GM23338 (cell line): Measurements from ENCODE around the gene DNAJC7. TPM values are rescaled to one million over a fixed set of nuclear protein-coding genes. Genes with fewer than 3 reads are reported as not detected.

ENCODE experiments used
- ATAC-seq: fragments of 200-7000 bp; cut with Tn5 transposase; 3 replicates; pipeline ENCODE4 v1.9.1; 2020
- DNase-seq: peaks from one replicate; pipeline ENCODE4 v3.0.0-alpha.2; 2015; ENCODE audit warnings: low spot score
- H2AFZ ChIP-seq: fragments of 200-600 bp; sonication (generic); 2 replicates; pipeline ENCODE4 v1.8.0; 2016; ENCODE audit warnings: antibody characterized with exemption, mild to moderate bottlenecking, moderate library complexity
- H3F3A ChIP-seq: fragments of 200-600 bp; sonication (generic); replicated peaks from 2 replicates; pipeline ENCODE4 v1.8.0; 2017; ENCODE audit warnings: antibody characterized with exemption, mixed run types, low read depth
- H3K27ac ChIP-seq: fragments of 200-600 bp; sonication (generic); 2 replicates; pipeline ENCODE4 v1.6.1; 2016; ENCODE audit warnings: low read depth
- H3K27me3 ChIP-seq: fragments of 200-600 bp; sonication (generic); 2 replicates; pipeline ENCODE4 v1.8.0; 2016; ENCODE audit warnings: mild to moderate bottlenecking, mixed run types, moderate library complexity; ENCODE audit not compliant: insufficient read depth
- H3K36me3 ChIP-seq: fragments of 200-600 bp; sonication (generic); 2 replicates; pipeline ENCODE4 v1.8.0; 2016; ENCODE audit warnings: mild to moderate bottlenecking; ENCODE audit not compliant: insufficient read depth
- H3K4me1 ChIP-seq: fragments of 200-600 bp; sonication (generic); 2 replicates; pipeline ENCODE4 v1.8.0; 2016; ENCODE audit warnings: mild to moderate bottlenecking, moderate library complexity; ENCODE audit not compliant: insufficient read depth
- H3K4me2 ChIP-seq: fragments of 200-600 bp; sonication (generic); 2 replicates; pipeline ENCODE4 v1.7.1; 2017; ENCODE audit warnings: mixed run types
- H3K4me3 ChIP-seq: fragments of 200-600 bp; sonication (generic); 2 replicates; pipeline ENCODE4 v1.6.1; 2016; ENCODE audit warnings: mixed run types
- H3K79me2 ChIP-seq: fragments of 200-600 bp; sonication (generic); replicated peaks from 2 replicates; pipeline ENCODE4 v1.8.0; 2017; ENCODE audit warnings: mild to moderate bottlenecking; ENCODE audit not compliant: insufficient read depth
- H3K9me2 ChIP-seq: fragments of 200-600 bp; sonication (generic); 2 replicates; pipeline ENCODE4 v1.8.0; 2017; ENCODE audit not compliant: insufficient read depth
- H4K20me1 ChIP-seq: fragments of 200-600 bp; sonication (generic); replicated peaks from 2 replicates; pipeline ENCODE4 v1.8.0; 2017; ENCODE audit warnings: mild to moderate bottlenecking; ENCODE audit not compliant: insufficient read depth
- H3K27ac Mint-ChIP-seq: 2 replicates; pipeline ENCODE4 v1.8.0; 2020; ENCODE audit warnings: inconsistent platforms, mild to moderate bottlenecking, moderate library complexity, mixed read lengths
- H3K27me3 Mint-ChIP-seq: 3 replicates; pipeline ENCODE4 v1.8.0; 2022; ENCODE audit warnings: low read depth, mild to moderate bottlenecking, moderate library complexity, mixed read lengths, inconsistent platforms; ENCODE audit not compliant: insufficient read depth, poor library complexity
- H3K36me3 Mint-ChIP-seq: 3 replicates; pipeline ENCODE4 v1.8.0; 2021; ENCODE audit warnings: low read depth, mild to moderate bottlenecking, inconsistent platforms, moderate library complexity, mixed read lengths
- H3K4me1 Mint-ChIP-seq: 3 replicates; pipeline ENCODE4 v1.8.0; 2020; ENCODE audit warnings: mild to moderate bottlenecking, inconsistent platforms, mixed read lengths
- H3K4me3 Mint-ChIP-seq: 3 replicates; pipeline ENCODE4 v1.8.0; 2021; ENCODE audit warnings: moderate library complexity, mild to moderate bottlenecking, inconsistent platforms, mixed read lengths
- H3K9me3 Mint-ChIP-seq: 3 replicates; pipeline ENCODE4 v1.8.0; 2020; ENCODE audit warnings: moderate library complexity, mild to moderate bottlenecking, inconsistent platforms, mixed read lengths
- CREB1 ChIP-seq: fragments of 250-450 bp; sonication (Bioruptor Pico); IDR thresholded peaks from 2 replicates; pipeline ENCODE4 v1.5.0; 2020; ENCODE audit warnings: low read depth, mild to moderate bottlenecking, moderate library complexity
- EZH2 ChIP-seq: fragments of 200-600 bp; sonication (generic); IDR thresholded peaks from one replicate; pipeline ENCODE4 v1.8.0; 2017; ENCODE audit warnings: antibody characterized with exemption, mild to moderate bottlenecking, low read depth; ENCODE audit not compliant: unreplicated experiment
- EZH2phosphoT487 ChIP-seq: fragments of 200-600 bp; sonication (generic); IDR thresholded peaks from one replicate; pipeline ENCODE4 v1.8.1; 2018; ENCODE audit warnings: antibody characterized with exemption; ENCODE audit not compliant: unreplicated experiment
- JUNB ChIP-seq: IDR thresholded peaks from one replicate; pipeline ENCODE4 v1.6.1; 2016; ENCODE audit warnings: antibody characterized with exemption; ENCODE audit not compliant: unreplicated experiment
- NANOG ChIP-seq: IDR thresholded peaks from 2 replicates; pipeline ENCODE4 v1.6.1; 2016; ENCODE audit warnings: antibody characterized with exemption, borderline replicate concordance
- POLR2AphosphoS5 ChIP-seq: IDR thresholded peaks from 2 replicates; pipeline ENCODE4 v1.6.1; 2016; ENCODE audit warnings: antibody characterized with exemption, low read depth
- ZNF331 ChIP-seq: fragments of 250-450 bp; sonication (Bioruptor Pico); IDR thresholded peaks from 2 replicates; pipeline ENCODE4 v1.5.0; 2020; ENCODE audit warnings: low read depth, mild to moderate bottlenecking, moderate library complexity
- polyA plus RNA-seq: library from polyadenylated mRNA; unstranded; fragments of >200 nt; fragmentation: Nextera tagmentation; extraction: Ambion mirVana; gene quantifications from 2 replicates; pipeline ENCODE4 v1.2.1, GENCODE V29; 2016
- total RNA-seq: library from RNA; depleted of rRNA; stranded (reverse); fragments of >200 nt; shearing (Covaris generic); gene quantifications from 2 replicates; pipeline ENCODE4 v1.2.3, GENCODE V29; 2014
- TF ChIP-seq, protein P1 (sequence below): IDR thresholded peaks from one replicate; pipeline ENCODE4 v1.6.1; 2018; ENCODE audit warnings: antibody characterized with exemption; ENCODE audit not compliant: unreplicated experiment
- TF ChIP-seq, protein P2 (sequence below): fragments of 250-450 bp; sonication (Bioruptor Pico); IDR thresholded peaks from 2 replicates; pipeline ENCODE4 v1.5.0; 2020; ENCODE audit warnings: mild to moderate bottlenecking, moderate library complexity
- TF ChIP-seq, protein P3 (sequence below), 2 experiments: fragments of 200-600 bp in 1 of 2; sonication (generic) in 1 of 2; conservative IDR thresholded peaks; 2 replicates each; pipeline versions ENCODE4 v1.5.1 to v1.6.1; 2016 to 2017; ENCODE audit warnings: antibody characterized with exemption in 2 of 2, low read depth in 2 of 2, mild to moderate bottlenecking in 2 of 2, moderate library complexity in 1 of 2
- TF ChIP-seq, protein P4 (sequence below): IDR thresholded peaks from 2 replicates; pipeline ENCODE4 v1.6.1; 2016; ENCODE audit warnings: antibody characterized with exemption

DNAJC7 gene
- total and polyA plus RNA-seq, 2 experiments from 2014 or later = 139 to 141 TPM

DNA sequence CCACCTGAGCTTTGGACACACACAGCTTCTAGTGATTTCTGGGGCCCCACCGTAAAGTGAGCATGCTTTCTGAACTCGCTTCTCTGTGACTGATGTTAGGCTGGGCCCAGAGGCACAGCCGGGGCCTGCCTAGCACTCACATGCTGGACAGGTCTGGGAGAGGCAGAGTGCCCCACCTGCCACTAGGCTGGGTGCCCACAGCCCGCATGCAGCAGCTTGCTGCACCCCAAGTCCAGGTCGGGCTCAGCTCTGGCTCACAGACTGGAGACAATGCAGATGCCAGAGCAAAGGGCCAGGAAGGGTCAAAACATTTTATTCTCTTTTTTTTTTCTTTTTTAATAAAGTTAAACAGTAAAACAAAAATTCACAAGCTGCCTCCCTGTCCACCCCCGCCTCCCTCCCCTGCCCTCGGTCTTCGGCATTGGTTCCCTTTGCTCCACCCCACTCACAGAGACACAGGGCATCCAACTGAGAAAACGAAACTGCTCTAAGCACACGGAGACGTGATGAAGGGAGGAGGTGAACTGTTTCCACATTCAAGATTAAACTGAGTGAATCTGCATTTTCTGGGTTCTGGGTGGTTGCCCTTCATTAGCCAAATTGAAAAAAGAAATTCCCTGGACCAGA is 41.0 kb downstream of the DNAJC7 start:
- Histone ChIP-seq H3K4me3 (no peak overlapping the region), H2AFZ (no peak overlapping the region), H3K9me2 (no peaks in the 10 kb centered on the region), H4K20me1 (peaks cover 9% of the 10 kb centered on the region), H3K36me3 (peaks cover 48% of the 10 kb centered on the region), H3K27ac (no peak overlapping the region), H3K4me2 (no peak overlapping the region), H3F3A (peaks cover 23% of the 10 kb centered on the region; the same call in 1 of the 2 replicates), H3K79me2 (no peaks in the 10 kb centered on the region), H3K27me3 (no peaks in the 10 kb centered on the region), H3K4me1 (no peaks in the 10 kb centered on the region)
- Mint-ChIP-seq H3K27ac (no peak overlapping the region), H3K9me3 (no peaks in the 10 kb centered on the region), H3K4me3 (no peak overlapping the region), H3K36me3 (peaks cover 86% of the 10 kb centered on the region), H3K4me1 (no peaks in the 10 kb centered on the region), H3K27me3 (peaks cover 11% of the 10 kb centered on the region)
- ATAC-seq (no peak), DNase-seq (no peak)
- no peak for TF ChIP-seq ZNF331 (CRISPR knock-in tag)
- TF ChIP-seq, protein P1, sequence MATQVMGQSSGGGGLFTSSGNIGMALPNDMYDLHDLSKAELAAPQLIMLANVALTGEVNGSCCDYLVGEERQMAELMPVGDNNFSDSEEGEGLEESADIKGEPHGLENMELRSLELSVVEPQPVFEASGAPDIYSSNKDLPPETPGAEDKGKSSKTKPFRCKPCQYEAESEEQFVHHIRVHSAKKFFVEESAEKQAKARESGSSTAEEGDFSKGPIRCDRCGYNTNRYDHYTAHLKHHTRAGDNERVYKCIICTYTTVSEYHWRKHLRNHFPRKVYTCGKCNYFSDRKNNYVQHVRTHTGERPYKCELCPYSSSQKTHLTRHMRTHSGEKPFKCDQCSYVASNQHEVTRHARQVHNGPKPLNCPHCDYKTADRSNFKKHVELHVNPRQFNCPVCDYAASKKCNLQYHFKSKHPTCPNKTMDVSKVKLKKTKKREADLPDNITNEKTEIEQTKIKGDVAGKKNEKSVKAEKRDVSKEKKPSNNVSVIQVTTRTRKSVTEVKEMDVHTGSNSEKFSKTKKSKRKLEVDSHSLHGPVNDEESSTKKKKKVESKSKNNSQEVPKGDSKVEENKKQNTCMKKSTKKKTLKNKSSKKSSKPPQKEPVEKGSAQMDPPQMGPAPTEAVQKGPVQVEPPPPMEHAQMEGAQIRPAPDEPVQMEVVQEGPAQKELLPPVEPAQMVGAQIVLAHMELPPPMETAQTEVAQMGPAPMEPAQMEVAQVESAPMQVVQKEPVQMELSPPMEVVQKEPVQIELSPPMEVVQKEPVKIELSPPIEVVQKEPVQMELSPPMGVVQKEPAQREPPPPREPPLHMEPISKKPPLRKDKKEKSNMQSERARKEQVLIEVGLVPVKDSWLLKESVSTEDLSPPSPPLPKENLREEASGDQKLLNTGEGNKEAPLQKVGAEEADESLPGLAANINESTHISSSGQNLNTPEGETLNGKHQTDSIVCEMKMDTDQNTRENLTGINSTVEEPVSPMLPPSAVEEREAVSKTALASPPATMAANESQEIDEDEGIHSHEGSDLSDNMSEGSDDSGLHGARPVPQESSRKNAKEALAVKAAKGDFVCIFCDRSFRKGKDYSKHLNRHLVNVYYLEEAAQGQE = no peak
- no peak for TF ChIP-seq POLR2AphosphoS5
- TF ChIP-seq EZH2 = no peak
- TF ChIP-seq, protein P2, sequence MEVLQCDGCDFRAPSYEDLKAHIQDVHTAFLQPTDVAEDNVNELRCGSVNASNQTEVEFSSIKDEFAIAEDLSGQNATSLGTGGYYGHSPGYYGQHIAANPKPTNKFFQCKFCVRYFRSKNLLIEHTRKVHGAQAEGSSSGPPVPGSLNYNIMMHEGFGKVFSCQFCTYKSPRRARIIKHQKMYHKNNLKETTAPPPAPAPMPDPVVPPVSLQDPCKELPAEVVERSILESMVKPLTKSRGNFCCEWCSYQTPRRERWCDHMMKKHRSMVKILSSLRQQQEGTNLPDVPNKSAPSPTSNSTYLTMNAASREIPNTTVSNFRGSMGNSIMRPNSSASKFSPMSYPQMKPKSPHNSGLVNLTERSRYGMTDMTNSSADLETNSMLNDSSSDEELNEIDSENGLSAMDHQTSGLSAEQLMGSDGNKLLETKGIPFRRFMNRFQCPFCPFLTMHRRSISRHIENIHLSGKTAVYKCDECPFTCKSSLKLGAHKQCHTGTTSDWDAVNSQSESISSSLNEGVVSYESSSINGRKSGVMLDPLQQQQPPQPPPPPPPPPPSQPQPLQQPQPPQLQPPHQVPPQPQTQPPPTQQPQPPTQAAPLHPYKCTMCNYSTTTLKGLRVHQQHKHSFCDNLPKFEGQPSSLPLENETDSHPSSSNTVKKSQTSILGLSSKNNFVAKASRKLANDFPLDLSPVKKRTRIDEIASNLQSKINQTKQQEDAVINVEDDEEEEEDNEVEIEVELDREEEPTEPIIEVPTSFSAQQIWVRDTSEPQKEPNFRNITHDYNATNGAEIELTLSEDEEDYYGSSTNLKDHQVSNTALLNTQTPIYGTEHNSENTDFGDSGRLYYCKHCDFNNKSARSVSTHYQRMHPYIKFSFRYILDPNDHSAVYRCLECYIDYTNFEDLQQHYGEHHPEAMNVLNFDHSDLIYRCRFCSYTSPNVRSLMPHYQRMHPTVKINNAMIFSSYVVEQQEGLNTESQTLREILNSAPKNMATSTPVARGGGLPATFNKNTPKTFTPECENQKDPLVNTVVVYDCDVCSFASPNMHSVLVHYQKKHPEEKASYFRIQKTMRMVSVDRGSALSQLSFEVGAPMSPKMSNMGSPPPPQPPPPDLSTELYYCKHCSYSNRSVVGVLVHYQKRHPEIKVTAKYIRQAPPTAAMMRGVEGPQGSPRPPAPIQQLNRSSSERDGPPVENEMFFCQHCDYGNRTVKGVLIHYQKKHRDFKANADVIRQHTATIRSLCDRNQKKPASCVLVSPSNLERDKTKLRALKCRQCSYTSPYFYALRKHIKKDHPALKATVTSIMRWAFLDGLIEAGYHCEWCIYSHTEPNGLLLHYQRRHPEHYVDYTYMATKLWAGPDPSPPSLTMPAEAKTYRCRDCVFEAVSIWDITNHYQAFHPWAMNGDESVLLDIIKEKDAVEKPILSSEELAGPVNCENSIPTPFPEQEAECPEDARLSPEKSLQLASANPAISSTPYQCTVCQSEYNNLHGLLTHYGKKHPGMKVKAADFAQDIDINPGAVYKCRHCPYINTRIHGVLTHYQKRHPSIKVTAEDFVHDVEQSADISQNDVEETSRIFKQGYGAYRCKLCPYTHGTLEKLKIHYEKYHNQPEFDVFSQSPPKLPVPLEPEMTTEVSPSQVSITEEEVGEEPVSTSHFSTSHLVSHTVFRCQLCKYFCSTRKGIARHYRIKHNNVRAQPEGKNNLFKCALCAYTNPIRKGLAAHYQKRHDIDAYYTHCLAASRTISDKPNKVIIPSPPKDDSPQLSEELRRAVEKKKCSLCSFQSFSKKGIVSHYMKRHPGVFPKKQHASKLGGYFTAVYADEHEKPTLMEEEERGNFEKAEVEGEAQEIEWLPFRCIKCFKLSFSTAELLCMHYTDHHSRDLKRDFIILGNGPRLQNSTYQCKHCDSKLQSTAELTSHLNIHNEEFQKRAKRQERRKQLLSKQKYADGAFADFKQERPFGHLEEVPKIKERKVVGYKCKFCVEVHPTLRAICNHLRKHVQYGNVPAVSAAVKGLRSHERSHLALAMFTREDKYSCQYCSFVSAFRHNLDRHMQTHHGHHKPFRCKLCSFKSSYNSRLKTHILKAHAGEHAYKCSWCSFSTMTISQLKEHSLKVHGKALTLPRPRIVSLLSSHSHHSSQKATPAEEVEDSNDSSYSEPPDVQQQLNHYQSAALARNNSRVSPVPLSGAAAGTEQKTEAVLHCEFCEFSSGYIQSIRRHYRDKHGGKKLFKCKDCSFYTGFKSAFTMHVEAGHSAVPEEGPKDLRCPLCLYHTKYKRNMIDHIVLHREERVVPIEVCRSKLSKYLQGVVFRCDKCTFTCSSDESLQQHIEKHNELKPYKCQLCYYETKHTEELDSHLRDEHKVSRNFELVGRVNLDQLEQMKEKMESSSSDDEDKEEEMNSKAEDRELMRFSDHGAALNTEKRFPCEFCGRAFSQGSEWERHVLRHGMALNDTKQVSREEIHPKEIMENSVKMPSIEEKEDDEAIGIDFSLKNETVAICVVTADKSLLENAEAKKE = no peak
- no peak for TF ChIP-seq JUNB
- no peak for TF ChIP-seq NANOG
- TF ChIP-seq, protein P3, sequence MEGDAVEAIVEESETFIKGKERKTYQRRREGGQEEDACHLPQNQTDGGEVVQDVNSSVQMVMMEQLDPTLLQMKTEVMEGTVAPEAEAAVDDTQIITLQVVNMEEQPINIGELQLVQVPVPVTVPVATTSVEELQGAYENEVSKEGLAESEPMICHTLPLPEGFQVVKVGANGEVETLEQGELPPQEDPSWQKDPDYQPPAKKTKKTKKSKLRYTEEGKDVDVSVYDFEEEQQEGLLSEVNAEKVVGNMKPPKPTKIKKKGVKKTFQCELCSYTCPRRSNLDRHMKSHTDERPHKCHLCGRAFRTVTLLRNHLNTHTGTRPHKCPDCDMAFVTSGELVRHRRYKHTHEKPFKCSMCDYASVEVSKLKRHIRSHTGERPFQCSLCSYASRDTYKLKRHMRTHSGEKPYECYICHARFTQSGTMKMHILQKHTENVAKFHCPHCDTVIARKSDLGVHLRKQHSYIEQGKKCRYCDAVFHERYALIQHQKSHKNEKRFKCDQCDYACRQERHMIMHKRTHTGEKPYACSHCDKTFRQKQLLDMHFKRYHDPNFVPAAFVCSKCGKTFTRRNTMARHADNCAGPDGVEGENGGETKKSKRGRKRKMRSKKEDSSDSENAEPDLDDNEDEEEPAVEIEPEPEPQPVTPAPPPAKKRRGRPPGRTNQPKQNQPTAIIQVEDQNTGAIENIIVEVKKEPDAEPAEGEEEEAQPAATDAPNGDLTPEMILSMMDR (conservative IDR thresholded peaks at IDR 0.05; ENCODE audit: low read depth in 2 of 2) = no peak
- TF ChIP-seq, protein P4, sequence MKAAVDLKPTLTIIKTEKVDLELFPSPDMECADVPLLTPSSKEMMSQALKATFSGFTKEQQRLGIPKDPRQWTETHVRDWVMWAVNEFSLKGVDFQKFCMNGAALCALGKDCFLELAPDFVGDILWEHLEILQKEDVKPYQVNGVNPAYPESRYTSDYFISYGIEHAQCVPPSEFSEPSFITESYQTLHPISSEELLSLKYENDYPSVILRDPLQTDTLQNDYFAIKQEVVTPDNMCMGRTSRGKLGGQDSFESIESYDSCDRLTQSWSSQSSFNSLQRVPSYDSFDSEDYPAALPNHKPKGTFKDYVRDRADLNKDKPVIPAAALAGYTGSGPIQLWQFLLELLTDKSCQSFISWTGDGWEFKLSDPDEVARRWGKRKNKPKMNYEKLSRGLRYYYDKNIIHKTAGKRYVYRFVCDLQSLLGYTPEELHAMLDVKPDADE = no peak
- TF ChIP-seq CREB1 (CRISPR knock-in tag) = no peak
- no peak for TF ChIP-seq EZH2phosphoT487
